Large intestine (tissue), 3 donors: ENCODE measurements around the gene CD2BP2. TPM values are rescaled to one million over a fixed set of nuclear protein-coding genes. Genes with fewer than 3 reads are reported as not detected.

Experiments used
- DNase-seq, 2 donors: peaks; one replicate each; pipeline versions ENCODE4 v3.0.0 to v3.0.0-alpha.2; 2013
- H3K27ac ChIP-seq: one replicate; pipeline ENCODE4 v1.5.1; 2013; ENCODE audit warnings: low read length
- H3K27me3 ChIP-seq: 2 replicates; pipeline ENCODE4 v1.6.1; 2013; ENCODE audit warnings: low read length; ENCODE audit not compliant: control insufficient read depth, insufficient read depth
- H3K36me3 ChIP-seq: 2 replicates; pipeline ENCODE4 v1.6.1; 2013; ENCODE audit warnings: low read length; ENCODE audit not compliant: control insufficient read depth, insufficient read depth
- H3K4me1 ChIP-seq: one replicate; pipeline ENCODE4 v1.6.1; 2013; ENCODE audit warnings: low read length; ENCODE audit not compliant: control insufficient read depth, insufficient read depth
- H3K4me3 ChIP-seq: one replicate; pipeline ENCODE4 v1.5.1; 2013; ENCODE audit warnings: low read length
- H3K9me3 ChIP-seq: one replicate; pipeline ENCODE4 v1.6.1; 2013; ENCODE audit warnings: mild to moderate bottlenecking, low read depth, low read length, moderate library complexity; ENCODE audit not compliant: control insufficient read depth
- WGBS: methylation state at CpG from one replicate; pipeline ENCODE4 v1.1.5; 2013; ENCODE audit warnings: low lambda C conversion rate; ENCODE audit not compliant: insufficient coverage; 5-methylcytosine and 5-hydroxymethylcytosine counted together
- polyA plus RNA-seq: library from polyadenylated mRNA; unstranded; fragments of 120-200 nt; gene quantifications from one replicate; pipeline ENCODE4 v1.2.1, GENCODE V29; 2013

CD2BP2 gene
- polyA plus RNA-seq, 1 donor: 43.5 TPM

DNA sequence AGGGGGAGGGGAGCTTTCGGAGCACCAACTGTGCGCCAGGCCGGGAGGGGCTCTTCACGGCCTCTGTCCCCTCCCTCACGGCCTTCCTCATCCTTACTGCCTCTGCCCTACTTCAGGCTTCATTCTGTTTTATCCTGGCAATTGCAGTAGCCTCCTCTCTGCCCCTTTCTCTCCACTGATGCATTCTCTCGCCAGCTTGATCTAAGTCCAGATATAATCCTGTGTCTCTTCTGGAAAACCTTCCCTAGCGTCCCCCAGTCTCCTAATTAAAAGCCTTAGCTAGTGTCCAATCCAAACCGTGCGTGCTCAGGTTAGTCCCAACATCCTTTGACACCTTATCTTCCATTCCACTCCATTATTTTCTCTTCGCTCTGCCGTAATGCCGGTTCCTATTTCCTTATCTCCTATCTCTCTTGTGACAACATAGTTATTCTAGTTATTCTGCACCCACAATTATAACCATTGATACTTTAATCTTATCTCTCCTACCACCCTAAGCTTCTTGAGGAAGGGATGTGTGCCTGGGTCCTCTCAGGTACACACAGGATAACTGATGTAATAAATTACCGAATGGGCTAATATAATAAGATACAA is 41.0 kb upstream of the CD2BP2 start:
- peaks cover 21% of the 10 kb centered on the region for H3K4me1 ChIP-seq
- H3K27me3 ChIP-seq: no peaks in the 10 kb centered on the region
- peaks cover 16% of the 10 kb centered on the region for H3K36me3 ChIP-seq
- DNase-seq: peak in 1 of 2 donors; percentile 53
- H3K9me3 ChIP-seq: peaks cover 7% of the 10 kb centered on the region
- H3K4me3 ChIP-seq: peak overlapping the region; percentile 80
- WGBS: 7% methylated on average over 7 of the region's 13 CpGs
- peak overlapping the region; percentile 66 for H3K27ac ChIP-seq

- peaks cover 7% of the 10 kb centered on the region for H3K9me3 ChIP-seq
- no CpG with 5 or more reads among the region's 103 CpGs for WGBS
- H3K4me1 ChIP-seq: peaks cover 20% of the 10 kb centered on the region
- H3K27ac ChIP-seq: peak within 1 kb of the TSS; percentile 70
- H3K4me3 ChIP-seq: peak within 1 kb of the TSS; percentile 80
- H3K27me3 ChIP-seq: no peaks in the 10 kb centered on the region
- peaks cover 16% of the 10 kb centered on the region for H3K36me3 ChIP-seq
- peak; percentile 83 to 93 for DNase-seq
Observed at GRCh38 chr16:30395155-30395991, 40.3 kb upstream of the CD2BP2 start, which contains the start of gene ZNF48. Gene ZNF48, plus strand, starts transcription at chr16:30395420. Its CDS starts 375 bp downstream, at chr16:30395795.

- WGBS: 18% methylated on average over 3 of the region's 31 CpGs
- Histone ChIP-seq H3K4me3 (peak overlapping the region; percentile 70), H3K9me3 (peaks cover 3% of the 10 kb centered on the region), H3K4me1 (peaks cover 17% of the 10 kb centered on the region), H3K36me3 (peaks cover 16% of the 10 kb centered on the region), H3K27me3 (no peaks in the 10 kb centered on the region), H3K27ac (peak overlapping the region; percentile 70)
- DNase-seq: peak in 1 of 2 donors; percentile 45
Observed at GRCh38 chr16:30394592-30395154, 39.6 kb upstream of the CD2BP2 start.

- no peaks in the 10 kb centered on the region for H3K27me3 ChIP-seq
- peaks cover 5% of the 10 kb centered on the region for H3K4me1 ChIP-seq
- 43% methylated on average over 1 of the region's 2 CpGs for WGBS
- H3K9me3 ChIP-seq: no peaks in the 10 kb centered on the region
- H3K36me3 ChIP-seq: peaks cover 2% of the 10 kb centered on the region
- H3K4me3 ChIP-seq: no peak overlapping the region
- DNase-seq: no peak
- H3K27ac ChIP-seq: no peak overlapping the region
Observed at GRCh38 chr16:30383521-30383920, 28.4 kb upstream of the CD2BP2 start.

DNA sequence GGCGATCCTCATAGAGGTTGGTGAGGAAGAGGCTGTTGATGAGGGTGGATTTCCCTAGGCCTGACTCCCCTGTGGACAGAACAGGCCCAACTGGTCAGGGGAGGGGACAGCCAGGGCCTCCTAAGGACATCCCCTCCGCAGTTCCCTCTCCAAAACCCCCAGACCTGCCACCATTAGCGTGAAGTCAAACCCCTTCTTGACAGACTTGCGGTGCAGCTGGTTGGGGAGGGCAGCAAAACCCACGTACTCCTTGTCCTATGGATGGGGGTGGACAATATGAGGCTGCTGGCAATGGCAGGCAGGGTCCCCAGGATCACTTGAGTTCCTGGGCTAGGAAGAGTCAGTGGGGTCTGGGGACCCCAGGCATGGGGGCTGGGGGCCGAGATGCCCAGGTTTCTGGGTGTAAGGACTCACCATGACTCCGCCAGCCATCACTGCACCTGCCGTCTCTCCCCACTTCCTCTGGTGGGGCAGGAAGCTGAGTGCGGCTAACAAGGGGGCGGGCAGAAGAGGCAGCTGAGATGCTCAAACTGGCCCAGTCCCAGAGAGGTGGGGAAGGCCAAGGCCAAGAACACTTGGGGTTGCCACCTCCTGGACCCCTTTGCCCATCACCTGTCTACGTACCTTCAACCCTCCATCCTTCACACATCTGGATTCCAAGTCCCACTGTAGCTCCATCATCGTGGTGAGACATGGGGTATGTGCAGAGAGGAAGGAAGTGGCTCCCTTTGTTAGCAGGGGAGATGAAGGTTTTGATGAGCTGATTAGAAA is 27.2 kb upstream of the CD2BP2 start, which contains the start of gene SEPTIN1:
TSS of gene SEPTIN1 (minus strand) at position 451 of the 771 bp plus-strand sequence. CDS start at position 432, 19 bp downstream.
- DNase-seq: no peak

DNA sequence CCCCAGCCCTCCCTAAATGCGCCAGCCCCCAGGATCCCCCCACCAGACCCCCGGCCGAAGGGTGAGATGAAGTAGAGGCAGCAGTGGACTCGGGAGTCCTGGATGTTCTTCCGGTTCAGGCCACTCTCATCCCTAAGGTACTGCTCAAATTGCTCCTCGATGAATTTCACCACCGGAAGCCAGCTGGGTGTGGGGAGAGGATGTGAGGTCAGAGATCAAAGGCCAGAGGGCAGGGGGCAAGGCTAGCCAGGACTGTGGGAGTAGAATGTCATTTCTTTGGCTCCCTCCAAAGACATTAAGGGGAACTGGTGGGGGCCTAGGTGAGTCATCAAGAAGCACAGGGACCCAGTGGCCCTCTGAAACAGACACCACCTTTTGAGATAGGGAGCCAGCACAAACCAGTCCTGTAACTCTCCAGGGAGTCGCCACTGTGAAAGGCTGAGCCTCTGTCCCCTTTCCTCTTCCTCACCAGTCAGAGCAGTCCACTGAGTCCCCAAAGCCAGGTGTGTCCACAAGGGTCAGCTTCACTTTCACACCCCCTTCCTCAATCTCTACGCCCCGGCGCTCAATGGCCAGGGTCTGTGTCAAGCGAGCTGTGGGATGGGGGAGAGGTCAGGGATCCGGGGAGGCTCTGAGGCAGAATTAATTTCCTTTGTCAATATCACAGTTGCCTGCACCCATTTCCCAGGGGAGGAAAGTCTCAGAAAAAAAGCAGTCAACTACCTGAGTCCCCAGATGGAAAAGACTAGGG is 26.4 kb upstream of the CD2BP2 start:
- H3K4me3 ChIP-seq: no peak overlapping the region
- H3K27me3 ChIP-seq: no peaks in the 10 kb centered on the region
- DNase-seq: no peak
- no peaks in the 10 kb centered on the region for H3K9me3 ChIP-seq
- WGBS: no CpG with 5 or more reads among the region's 13 CpGs
- no peak overlapping the region for H3K27ac ChIP-seq
- peaks cover 10% of the 10 kb centered on the region for H3K4me1 ChIP-seq
- H3K36me3 ChIP-seq: peaks cover 2% of the 10 kb centered on the region

More for the DNA sequence above, 27.2 kb upstream of the CD2BP2 start, which contains the start of gene SEPTIN1:
- H3K9me3 ChIP-seq: no peaks in the 10 kb centered on the region
- peaks cover 7% of the 10 kb centered on the region for H3K4me1 ChIP-seq
- no peak within 1 kb of the TSS for H3K4me3 ChIP-seq
- no CpG with 5 or more reads among the region's 12 CpGs for WGBS
- no peak within 1 kb of the TSS for H3K27ac ChIP-seq
- peaks cover 2% of the 10 kb centered on the region for H3K36me3 ChIP-seq
- H3K27me3 ChIP-seq: no peaks in the 10 kb centered on the region

GRCh38 chr16:30380803-30381208 is 25.7 kb upstream of the CD2BP2 start:
- Histone ChIP-seq H3K4me3 (no peak overlapping the region), H3K27ac (no peak overlapping the region), H3K27me3 (no peaks in the 10 kb centered on the region), H3K36me3 (peaks cover 2% of the 10 kb centered on the region), H3K4me1 (peaks cover 10% of the 10 kb centered on the region), H3K9me3 (no peaks in the 10 kb centered on the region)
- WGBS: no CpG with 5 or more reads among the region's 6 CpGs
- no peak for DNase-seq

GRCh38 chr16:30380072-30380802 is 25.1 kb upstream of the CD2BP2 start:
- H3K27me3 ChIP-seq: no peaks in the 10 kb centered on the region
- peaks cover 2% of the 10 kb centered on the region for H3K36me3 ChIP-seq
- WGBS: no CpG with 5 or more reads among the region's 4 CpGs
- peaks cover 10% of the 10 kb centered on the region for H3K4me1 ChIP-seq
- H3K9me3 ChIP-seq: no peaks in the 10 kb centered on the region
- H3K27ac ChIP-seq: no peak overlapping the region
- DNase-seq: no peak
- H3K4me3 ChIP-seq: no peak overlapping the region

- Histone ChIP-seq H3K27me3 (no peaks in the 10 kb centered on the region), H3K27ac (peak overlapping the region; percentile 86), H3K4me3 (peak overlapping the region; percentile 51), H3K36me3 (peaks cover 2% of the 10 kb centered on the region), H3K9me3 (no peaks in the 10 kb centered on the region), H3K4me1 (peaks cover 10% of the 10 kb centered on the region)
- WGBS: 28% methylated on average over 2 of the region's 27 CpGs
- peak in 1 of 2 donors; percentile 3 for DNase-seq
Observed at GRCh38 chr16:30379158-30379783, 24.2 kb upstream of the CD2BP2 start.
